Fibroblast of mammary gland (primary cell): ENCODE data around the gene LAMP1.

ENCODE experiments used
- DNase-seq: peaks from one replicate; pipeline ENCODE4 v3.0.0-alpha.2; 2010; ENCODE audit warnings: low read depth
- H3K4me3 ChIP-seq: 2 replicates; pipeline ENCODE4 v1.5.1; 2011; ENCODE audit warnings: low read depth, mild to moderate bottlenecking, low read length, moderate library complexity; ENCODE audit not compliant: control insufficient read depth
- TF ChIP-seq, protein P1 (sequence below): conservative IDR thresholded peaks from 2 replicates; pipeline ENCODE4 v1.5.1; 2011; ENCODE audit warnings: low read depth, low read length, inconsistent platforms; ENCODE audit not compliant: control insufficient read depth, insufficient read depth

The LAMP1 gene

DNA sequence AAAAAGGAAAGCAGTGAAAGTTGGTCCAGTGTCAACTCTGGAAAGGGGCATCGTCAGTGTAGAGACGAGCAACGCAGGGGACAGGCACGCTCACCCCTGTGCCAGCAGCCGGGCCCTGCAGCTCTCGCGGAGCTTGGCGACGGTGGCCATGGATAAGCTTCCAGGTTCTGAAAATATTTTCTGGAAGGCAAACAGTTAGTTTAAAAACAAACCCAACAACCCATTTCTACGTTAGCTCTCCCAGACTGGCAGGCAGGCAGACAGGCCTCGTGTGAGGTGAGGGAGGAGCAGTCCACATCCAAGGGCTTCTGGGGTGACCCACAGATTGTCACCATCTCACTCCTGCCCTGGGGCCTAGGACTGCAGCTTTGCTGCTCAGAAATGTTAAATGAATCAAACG is 27.4 kb downstream of the LAMP1 start:
- no peak for DNase-seq
- TF ChIP-seq, protein P1, sequence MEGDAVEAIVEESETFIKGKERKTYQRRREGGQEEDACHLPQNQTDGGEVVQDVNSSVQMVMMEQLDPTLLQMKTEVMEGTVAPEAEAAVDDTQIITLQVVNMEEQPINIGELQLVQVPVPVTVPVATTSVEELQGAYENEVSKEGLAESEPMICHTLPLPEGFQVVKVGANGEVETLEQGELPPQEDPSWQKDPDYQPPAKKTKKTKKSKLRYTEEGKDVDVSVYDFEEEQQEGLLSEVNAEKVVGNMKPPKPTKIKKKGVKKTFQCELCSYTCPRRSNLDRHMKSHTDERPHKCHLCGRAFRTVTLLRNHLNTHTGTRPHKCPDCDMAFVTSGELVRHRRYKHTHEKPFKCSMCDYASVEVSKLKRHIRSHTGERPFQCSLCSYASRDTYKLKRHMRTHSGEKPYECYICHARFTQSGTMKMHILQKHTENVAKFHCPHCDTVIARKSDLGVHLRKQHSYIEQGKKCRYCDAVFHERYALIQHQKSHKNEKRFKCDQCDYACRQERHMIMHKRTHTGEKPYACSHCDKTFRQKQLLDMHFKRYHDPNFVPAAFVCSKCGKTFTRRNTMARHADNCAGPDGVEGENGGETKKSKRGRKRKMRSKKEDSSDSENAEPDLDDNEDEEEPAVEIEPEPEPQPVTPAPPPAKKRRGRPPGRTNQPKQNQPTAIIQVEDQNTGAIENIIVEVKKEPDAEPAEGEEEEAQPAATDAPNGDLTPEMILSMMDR, result no peak
- H3K4me3 ChIP-seq, result no peak overlapping the region

DNA sequence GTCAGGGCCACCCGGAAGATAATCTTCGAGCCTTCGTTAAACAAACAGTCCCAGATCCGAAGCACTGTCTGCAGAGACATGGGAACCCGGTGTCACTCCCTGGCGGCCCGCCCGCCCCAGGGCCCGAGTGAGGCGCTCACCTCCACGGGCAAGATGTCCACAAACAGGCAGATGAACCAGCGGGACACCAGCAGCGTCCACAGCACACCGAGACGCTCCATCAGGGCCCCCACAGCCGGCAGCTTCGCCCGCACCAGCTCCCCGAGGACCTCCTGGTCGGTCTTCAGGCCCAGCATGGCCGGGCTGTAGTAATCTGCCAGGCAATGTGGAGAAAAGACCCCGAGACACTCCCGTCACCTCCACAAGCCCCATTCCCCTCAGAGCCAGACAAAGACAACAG is 28.7 kb downstream of the LAMP1 start:
- TF ChIP-seq, protein P1, result no peak
- DNase-seq, result no peak
- H3K4me3 ChIP-seq, result no peak overlapping the region

DNA sequence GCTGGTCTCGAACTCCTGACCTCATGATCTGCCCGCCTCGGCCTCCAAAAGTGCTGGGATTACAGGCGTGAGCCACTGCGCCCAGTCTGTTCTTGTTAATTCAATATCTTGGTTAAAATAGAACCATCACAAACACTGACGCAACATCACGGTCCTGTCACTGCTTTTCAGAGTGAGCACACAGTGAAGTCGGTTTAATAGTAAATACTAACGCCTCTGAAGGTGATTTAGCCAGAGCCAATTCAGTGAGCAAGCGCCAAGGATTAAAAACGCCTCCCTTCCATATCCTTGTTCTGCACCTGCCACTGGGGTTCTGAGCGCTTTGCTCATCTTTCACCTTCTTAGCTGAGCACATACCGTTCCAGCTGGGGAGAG is 30.3 kb downstream of the LAMP1 start:
- TF ChIP-seq, protein P1, result no peak
- no peak overlapping the region for H3K4me3 ChIP-seq
- DNase-seq, result no peak

DNA sequence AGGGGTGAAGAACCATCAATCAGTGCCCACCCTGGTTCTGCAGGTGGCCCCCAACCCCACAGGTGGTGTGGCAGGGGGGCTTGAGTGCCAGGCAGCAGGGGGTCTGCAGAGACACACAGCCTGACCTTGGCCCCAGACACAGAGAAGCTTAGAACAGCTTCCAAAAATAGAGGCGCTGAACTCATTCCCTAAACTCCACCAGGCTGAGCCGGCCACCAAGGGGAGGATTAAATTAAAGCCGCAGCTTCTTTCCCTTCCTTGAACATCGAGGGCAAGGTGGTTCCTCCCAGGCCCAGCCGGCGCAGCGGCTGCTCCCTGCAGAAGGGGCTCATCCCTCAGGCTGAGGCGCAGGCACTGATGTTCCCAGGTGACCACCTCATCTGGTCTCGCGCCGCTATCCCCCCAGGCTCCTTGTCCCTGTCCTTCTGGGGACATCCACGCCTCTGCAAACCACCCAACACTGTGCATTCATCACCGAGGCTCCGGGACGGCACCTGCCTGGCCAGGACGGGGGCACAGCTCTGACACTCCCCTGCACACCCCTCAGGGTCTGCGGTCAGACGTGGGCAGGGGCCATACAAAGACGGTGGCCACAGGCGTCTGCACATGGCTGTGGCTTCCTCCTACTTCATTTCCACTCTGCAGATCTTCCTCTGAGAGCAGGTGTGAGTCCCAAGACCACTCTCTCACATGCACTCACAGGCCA is 30.9 kb downstream of the LAMP1 start:
- DNase-seq, result no peak
- TF ChIP-seq, protein P1, result no peak
- H3K4me3 ChIP-seq, result no peak overlapping the region

DNA sequence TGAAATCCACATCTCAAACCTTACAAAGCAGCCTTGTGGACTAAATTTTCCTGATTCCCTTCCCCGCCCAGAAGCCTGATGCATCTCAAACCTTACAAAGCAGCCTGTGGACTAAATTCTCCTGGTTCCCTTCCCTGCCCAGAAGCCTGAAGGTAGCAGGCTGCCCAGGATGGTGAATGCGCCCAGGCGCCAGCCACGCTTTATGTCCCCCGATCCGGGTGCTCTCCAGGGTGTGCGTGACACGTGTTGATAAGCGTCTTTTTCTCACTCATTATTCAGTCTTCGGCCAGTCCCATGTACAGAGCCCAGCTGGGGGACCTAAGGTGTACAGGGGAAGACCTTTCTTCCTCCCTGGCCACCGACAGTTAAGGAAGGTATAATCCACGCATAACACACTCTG is 31.8 kb downstream of the LAMP1 start:
- TF ChIP-seq, protein P1, result no peak
- no peak overlapping the region for H3K4me3 ChIP-seq
- no peak for DNase-seq

DNA sequence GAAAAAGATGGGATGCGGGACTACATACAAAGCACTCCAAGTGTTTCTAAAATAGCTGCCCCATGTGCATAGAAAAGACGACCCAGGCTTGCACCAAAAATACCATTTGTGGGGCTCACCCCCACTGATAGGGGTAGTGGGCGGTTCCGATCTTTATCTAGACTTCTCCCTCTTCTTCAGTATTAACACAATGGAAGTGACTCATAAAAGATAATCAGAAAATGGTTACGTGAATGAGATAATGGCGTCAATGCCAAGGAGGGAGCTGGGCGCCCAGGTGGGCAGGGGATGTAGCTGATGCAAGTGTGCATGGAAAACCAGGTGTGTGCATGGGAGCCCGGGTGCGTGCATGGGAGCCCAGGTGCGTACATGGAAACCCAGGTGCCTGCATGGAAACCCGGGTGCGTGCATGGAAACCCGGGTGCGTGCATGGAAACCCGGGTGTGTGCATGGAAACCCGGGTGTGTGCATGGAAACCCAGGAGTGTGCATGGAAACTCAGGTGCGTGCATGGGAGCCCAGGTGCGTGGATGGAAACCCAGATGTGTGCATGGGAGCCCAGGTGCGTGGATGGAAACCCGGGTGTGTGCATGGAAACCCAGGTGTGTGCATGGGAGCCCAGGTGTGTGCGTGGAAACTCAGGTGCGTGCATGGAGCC is 32.7 kb downstream of the LAMP1 start:
- H3K4me3 ChIP-seq, result no peak overlapping the region
- no peak for DNase-seq
- TF ChIP-seq, protein P1, result no peak
